GM18498 (cell line): ENCODE results near the gene GCHFR.

ENCODE experiments used
- ATAC-seq: cut with Tn5 transposase; IDR thresholded peaks from one replicate; pipeline ENCODE4 v1.9.1; 2021; ENCODE audit warnings: mild to moderate bottlenecking, moderate library complexity; ENCODE audit not compliant: unreplicated experiment

GCHFR gene

GRCh38 chr15:40763801-40764628, at the start of gene GCHFR:
TSS of gene GCHFR (plus strand) at chr15:40764068. CDS start at chr15:40764181, 113 bp downstream.
- peak; percentile 62 for ATAC-seq

GRCh38 chr15:40714144-40714543, 49.7 kb upstream of the GCHFR start:
- ATAC-seq, result no peak

- ATAC-seq, result no peak
These were observed 47.7 kb upstream of the GCHFR start for GRCh38 chr15:40716165-40716564.

- no peak for ATAC-seq
These were observed 42.2 kb upstream of the GCHFR start for GRCh38 chr15:40721701-40722100.

GRCh38 chr15:40722354-40722753, 41.5 kb upstream of the GCHFR start:
- no peak for ATAC-seq

- no peak for ATAC-seq
These were observed 40.9 kb upstream of the GCHFR start for GRCh38 chr15:40722934-40723333.

GRCh38 chr15:40723919-40724318, 39.9 kb upstream of the GCHFR start:
- no peak for ATAC-seq

- no peak for ATAC-seq
These were observed 32.8 kb upstream of the GCHFR start for GRCh38 chr15:40731034-40731433.

- no peak for ATAC-seq
These were observed 27.3 kb upstream of the GCHFR start for GRCh38 chr15:40736575-40736974.

- no peak for ATAC-seq
These were observed 26.8 kb upstream of the GCHFR start for GRCh38 chr15:40737048-40737447.

GRCh38 chr15:40739047-40739446, 24.8 kb upstream of the GCHFR start:
- no peak for ATAC-seq

- no peak for ATAC-seq
These were observed 24.0 kb upstream of the GCHFR start for GRCh38 chr15:40739854-40740253.

GRCh38 chr15:40743485-40743901, 20.4 kb upstream of the GCHFR start:
- no peak for ATAC-seq

- no peak for ATAC-seq
These were observed 19.7 kb upstream of the GCHFR start for GRCh38 chr15:40743921-40744814.

- no peak for ATAC-seq
These were observed 19.1 kb upstream of the GCHFR start for GRCh38 chr15:40744815-40745152.

- ATAC-seq, result no peak
These were observed 16.9 kb upstream of the GCHFR start for GRCh38 chr15:40746916-40747418.

- ATAC-seq, result no peak
These were observed 15.9 kb upstream of the GCHFR start for GRCh38 chr15:40747685-40748631.

GRCh38 chr15:40749151-40749630, 14.7 kb upstream of the GCHFR start:
- ATAC-seq, result no peak

GRCh38 chr15:40750885-40751284, 13.0 kb upstream of the GCHFR start:
- ATAC-seq, result no peak

- ATAC-seq, result no peak
These were observed 12.1 kb upstream of the GCHFR start for GRCh38 chr15:40751745-40752144.

- peak; percentile 4 for ATAC-seq
These were observed 9.3 kb upstream of the GCHFR start for GRCh38 chr15:40754574-40754882.
